Prostate gland (tissue), 2 donors: ENCODE measurements around the gene CXCL10. TPM values are rescaled to one million over a fixed set of nuclear protein-coding genes. Genes with fewer than 3 reads are reported as not detected.

Experiments used
- DNase-seq: peaks from one replicate; pipeline ENCODE4 v3.0.0-alpha.2; 2019; ENCODE audit warnings: low spot score
- H3K27ac ChIP-seq, 2 donors: fragments of 200-600 bp; sonication (generic); 2 replicates each; pipeline ENCODE4 v1.5.1; 2017 to 2019
- H3K27me3 ChIP-seq: fragments of 200-600 bp; sonication (generic); replicated peaks from 2 replicates; pipeline ENCODE4 v1.5.1; 2019; ENCODE audit not compliant: insufficient read depth
- H3K36me3 ChIP-seq, 2 donors: fragments of 200-600 bp; sonication (generic); 1 replicate in 1 of 2; 2 replicates in 1 of 2; pipeline versions ENCODE4 v1.5.1 to v1.8.1; 2017 to 2019
- H3K4me1 ChIP-seq: fragments of 200-600 bp; sonication (generic); replicated peaks from 2 replicates; pipeline ENCODE4 v1.5.1; 2019
- H3K4me3 ChIP-seq, 2 donors: fragments of 200-600 bp; sonication (generic); 2 replicates each; pipeline ENCODE4 v1.5.1; 2017 to 2019
- H3K9me3 ChIP-seq: fragments of 200-600 bp; sonication (generic); 2 replicates; pipeline ENCODE4 v1.5.1; 2017
- CTCF ChIP-seq, 4 experiments: fragments of 200-600 bp in 2 of 4; fragments of 450-650 bp in 2 of 4; sonication (generic) in 2 of 4; IDR thresholded peaks; 1 replicate in 3 of 4; 2 replicates in 1 of 4; pipeline ENCODE4 v1.5.1; 2016 to 2019; ENCODE audit warnings: antibody characterized with exemption in 4 of 4, mild to moderate bottlenecking in 2 of 4, moderate library complexity in 2 of 4
- POLR2A ChIP-seq: fragments of 450-650 bp; IDR thresholded peaks from one replicate; pipeline ENCODE4 v1.6.1; 2016; ENCODE audit warnings: antibody characterized with exemption, mild to moderate bottlenecking
- POLR2AphosphoS5 ChIP-seq: sonication (generic); formaldehyde crosslinking; IDR thresholded peaks from one replicate; pipeline ENCODE4 v1.6.1; 2017; ENCODE audit warnings: antibody characterized with exemption
- WGBS: methylation state at CpG from one replicate; pipeline ENCODE4 v1.1.5; 2018; 5-methylcytosine and 5-hydroxymethylcytosine counted together
- intact Hi-C: fragments of 100-400 bp; cut with DNase I; formaldehyde crosslinking; loops from one replicate; pipeline ENCODE4 v1.14.2; 2022
- total RNA-seq, 2 donors: library from RNA; depleted of rRNA; stranded (reverse); fragments of >200 nt; gene quantifications; one replicate each; pipeline ENCODE4 v1.1.0, GENCODE V29; 2016

Gene CXCL10
- total RNA-seq, 2 donors from 2014 or later: 0.51 TPM; not detected in 1

GRCh38 chr4:75976177-75976576 is 47.1 kb downstream of the CXCL10 start:
- TF ChIP-seq POLR2A: no peak
- no peak for TF ChIP-seq POLR2AphosphoS5
- no peak for TF ChIP-seq CTCF (IDR thresholded peaks at IDR 0.05)
- Histone ChIP-seq H3K27ac (no peak overlapping the region), H3K4me3 (no peak overlapping the region), H3K36me3 (no peaks in the 10 kb centered on the region), H3K27me3 (no peaks in the 10 kb centered on the region), H3K9me3 (no peaks in the 10 kb centered on the region), H3K4me1 (no peaks in the 10 kb centered on the region)
- DNase-seq: no peak
- WGBS: 99% methylated on average over 2 of the region's 2 CpGs
- intact Hi-C loops: no loop called here

- H3K4me1 ChIP-seq: no peaks in the 10 kb centered on the region
- H3K36me3 ChIP-seq: peaks cover 0 to 4% of the 10 kb centered on the region in 2 donors
- TF ChIP-seq POLR2AphosphoS5 (no peak), CTCF (IDR thresholded peaks at IDR 0.05) (no peak), POLR2A (no peak)
- DNase-seq: no peak
- H3K27me3 ChIP-seq: no peaks in the 10 kb centered on the region
- H3K4me3 ChIP-seq: no peak overlapping the region
- H3K27ac ChIP-seq: no peak overlapping the region
- H3K9me3 ChIP-seq: no peaks in the 10 kb centered on the region
- intact Hi-C loops: no loop called here
These were observed 49.5 kb downstream of the CXCL10 start for GRCh38 chr4:75973766-75974165.

Other genes starting within 250 kb of the CXCL10 start
- gene PPEF2, start 121.0 kb downstream of the CXCL10 start, total RNA-seq: not detected
- 1,000 to 10,000 TPM in 1 of 2 donors, 100 to 1,000 TPM in 1; 174 to 1,058 TPM for gene NAAA, start 82.5 kb downstream of the CXCL10 start, total RNA-seq
- 10 to 100 TPM; 36.6 to 40.3 TPM for gene SDAD1, start 32.6 kb downstream of the CXCL10 start, total RNA-seq
- 1 to 10 TPM in 1 of 2 donors, under 1 TPM in 1; 0.27 to 2.6 TPM for gene CXCL9, start 16.0 kb downstream of the CXCL10 start, total RNA-seq
- gene CXCL11, start 12.6 kb upstream of the CXCL10 start, total RNA-seq: under 1 TPM in 1 of 2 donors, not detected in 1; 0.23 TPM
- gene ART3, start 51.2 kb upstream of the CXCL10 start, total RNA-seq: 10 to 100 TPM in 1 of 2 donors, 1 to 10 TPM in 1; 3.8 to 24.8 TPM
- gene NUP54, start 124.9 kb upstream of the CXCL10 start, total RNA-seq: 10 to 100 TPM; 31.7 to 43.5 TPM
- 100 to 1,000 TPM; 169 to 392 TPM for gene SCARB2, start 190.3 kb upstream of the CXCL10 start, total RNA-seq
- gene FAM47E, start 228.2 kb upstream of the CXCL10 start, total RNA-seq: 10 to 100 TPM; 12.3 to 15.1 TPM